ENCODE data around the gene SCAF8. TPM values are rescaled to one million over a fixed set of nuclear protein-coding genes. Genes with fewer than 3 reads are reported as not detected.

Gene SCAF8
- 36.2 and 40.5 TPM in 2 replicates for total RNA-seq

DNA sequence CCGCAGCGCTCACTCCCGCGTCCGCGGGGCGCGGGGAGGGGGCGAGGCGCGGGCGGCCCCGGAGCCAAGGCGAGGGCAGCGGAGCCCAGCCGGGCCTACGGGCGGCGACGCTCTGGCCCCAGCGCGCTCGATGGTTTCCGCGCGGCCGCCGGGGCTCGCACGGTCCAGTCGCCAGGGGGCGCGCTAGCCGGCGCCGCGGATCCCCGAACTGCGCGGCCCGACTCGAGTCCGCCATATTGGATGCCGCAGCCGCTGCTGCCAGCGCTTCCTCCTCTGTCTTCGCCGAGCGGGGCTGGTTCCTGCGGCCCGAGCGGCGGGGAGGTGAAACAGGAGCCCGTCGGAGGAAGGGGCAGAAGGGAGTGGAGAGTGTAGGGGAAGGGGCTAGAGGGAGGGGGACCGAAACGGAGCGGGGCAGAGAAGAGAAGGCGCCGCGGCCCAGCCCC lies at the start of gene SCAF8:
Gene SCAF8, plus strand, starts transcription at position 234 of the 443 bp plus-strand sequence. CDS start 485 bp downstream, outside the sequence.
- Histone ChIP-seq H3K4me1 (ENCODE audit: insufficient read depth, low read length) (peaks cover 24% of the 10 kb centered on the region), H3K27me3 (ENCODE audit: insufficient read depth, low read length) (no peaks in the 10 kb centered on the region), H3K4me3 (ENCODE audit: insufficient read depth, low read length) (peak within 1 kb of the TSS; percentile 96), H3K27ac (ENCODE audit: low read depth, low read length) (peak within 1 kb of the TSS; percentile 87), H3K9me3 (ENCODE audit: low read depth, low read length) (no peaks in the 10 kb centered on the region), H3K79me2 (ENCODE audit: insufficient read depth, low read length) (peaks cover 45% of the 10 kb centered on the region), H4K20me1 (ENCODE audit: insufficient read depth, low read length) (peaks cover 37% of the 10 kb centered on the region), H3K36me3 (ENCODE audit: insufficient read depth, low read length) (peaks cover 7% of the 10 kb centered on the region), H2AFZ (ENCODE audit: low read length) (peak within 1 kb of the TSS; percentile 94), H3K4me2 (ENCODE audit: insufficient read depth, low read length) (peak within 1 kb of the TSS; percentile 99)
- DNase-seq (ENCODE audit: insufficient read length, low spot score, missing footprints) = peak; percentile 95
- TF ChIP-seq, protein P1, sequence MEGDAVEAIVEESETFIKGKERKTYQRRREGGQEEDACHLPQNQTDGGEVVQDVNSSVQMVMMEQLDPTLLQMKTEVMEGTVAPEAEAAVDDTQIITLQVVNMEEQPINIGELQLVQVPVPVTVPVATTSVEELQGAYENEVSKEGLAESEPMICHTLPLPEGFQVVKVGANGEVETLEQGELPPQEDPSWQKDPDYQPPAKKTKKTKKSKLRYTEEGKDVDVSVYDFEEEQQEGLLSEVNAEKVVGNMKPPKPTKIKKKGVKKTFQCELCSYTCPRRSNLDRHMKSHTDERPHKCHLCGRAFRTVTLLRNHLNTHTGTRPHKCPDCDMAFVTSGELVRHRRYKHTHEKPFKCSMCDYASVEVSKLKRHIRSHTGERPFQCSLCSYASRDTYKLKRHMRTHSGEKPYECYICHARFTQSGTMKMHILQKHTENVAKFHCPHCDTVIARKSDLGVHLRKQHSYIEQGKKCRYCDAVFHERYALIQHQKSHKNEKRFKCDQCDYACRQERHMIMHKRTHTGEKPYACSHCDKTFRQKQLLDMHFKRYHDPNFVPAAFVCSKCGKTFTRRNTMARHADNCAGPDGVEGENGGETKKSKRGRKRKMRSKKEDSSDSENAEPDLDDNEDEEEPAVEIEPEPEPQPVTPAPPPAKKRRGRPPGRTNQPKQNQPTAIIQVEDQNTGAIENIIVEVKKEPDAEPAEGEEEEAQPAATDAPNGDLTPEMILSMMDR (IDR thresholded peaks at IDR 0.05; ENCODE audit: extremely low read depth, low read depth, low read length) = peak; percentile 61

DNA sequence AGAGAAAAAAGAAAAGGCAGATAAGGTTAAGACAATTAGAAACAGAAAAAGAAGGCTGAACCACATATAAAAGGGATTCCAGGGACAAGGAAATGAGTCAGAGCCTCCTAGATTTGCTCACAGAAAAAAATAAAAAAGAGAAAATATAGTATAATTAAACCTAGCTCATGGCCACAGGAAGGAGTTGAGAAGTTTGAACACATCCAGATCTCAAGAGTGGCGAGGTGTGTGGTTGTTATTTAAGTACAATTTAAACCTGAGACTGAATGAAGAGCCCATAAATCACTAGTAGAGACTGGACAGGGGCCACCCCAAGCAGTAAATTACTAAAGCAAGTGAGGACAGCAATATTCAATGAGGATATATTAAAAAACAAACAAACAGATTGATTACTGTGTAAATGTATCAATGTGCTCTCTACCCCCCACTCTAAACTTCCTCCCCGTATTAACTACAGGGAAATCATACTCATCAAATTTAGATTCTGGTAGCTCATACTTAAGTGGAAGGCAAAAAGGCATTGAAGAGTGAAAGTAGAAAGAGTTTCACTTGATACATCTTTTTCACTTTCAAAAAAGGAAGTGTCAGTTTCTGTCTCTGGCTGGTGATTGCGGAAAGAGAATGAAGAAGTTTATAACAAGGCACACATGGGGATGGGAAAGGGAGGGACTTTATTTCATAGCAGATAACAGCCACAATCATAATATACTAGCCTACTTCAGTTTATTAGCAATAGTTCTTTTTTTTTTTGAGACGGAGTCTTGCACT lies 49.3 kb upstream of the SCAF8 start:
- Histone ChIP-seq H3K4me3 (ENCODE audit: insufficient read depth, low read length) (peak overlapping the region; percentile 34), H4K20me1 (ENCODE audit: insufficient read depth, low read length) (no peaks in the 10 kb centered on the region), H3K27me3 (ENCODE audit: insufficient read depth, low read length) (no peaks in the 10 kb centered on the region), H3K4me2 (ENCODE audit: insufficient read depth, low read length) (peak overlapping the region; percentile 70), H3K9me3 (ENCODE audit: low read depth, low read length) (no peaks in the 10 kb centered on the region), H2AFZ (ENCODE audit: low read length) (peak overlapping the region; percentile 77), H3K27ac (ENCODE audit: low read depth, low read length) (no peak overlapping the region), H3K36me3 (ENCODE audit: insufficient read depth, low read length) (no peaks in the 10 kb centered on the region), H3K4me1 (ENCODE audit: insufficient read depth, low read length) (peaks cover 6% of the 10 kb centered on the region), H3K79me2 (ENCODE audit: insufficient read depth, low read length) (no peaks in the 10 kb centered on the region)
- DNase-seq (ENCODE audit: insufficient read length, low spot score, missing footprints) = peak; percentile 93
- TF ChIP-seq, protein P1 (IDR thresholded peaks at IDR 0.05; ENCODE audit: extremely low read depth, low read depth, low read length) = no peak

DNA sequence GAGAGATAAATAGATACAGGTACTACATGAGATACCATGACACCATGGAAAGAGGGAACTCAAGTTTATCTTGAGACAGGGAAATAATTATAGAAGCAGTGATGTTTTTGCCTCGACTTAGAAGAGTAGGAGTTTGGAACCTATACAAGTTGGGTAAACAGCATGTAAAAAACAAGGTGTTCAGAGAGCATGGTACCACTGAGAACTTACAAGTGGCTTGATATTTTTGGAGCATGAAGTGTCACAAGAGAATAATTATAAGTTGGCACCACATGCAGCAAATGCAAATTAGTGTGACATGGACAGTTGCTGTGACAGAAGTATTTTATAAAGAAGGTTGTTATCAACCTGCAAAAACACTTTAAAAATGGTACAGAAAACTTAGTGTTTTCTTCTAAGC lies 47.1 kb upstream of the SCAF8 start:
- Histone ChIP-seq H4K20me1 (ENCODE audit: insufficient read depth, low read length) (no peaks in the 10 kb centered on the region), H3K36me3 (ENCODE audit: insufficient read depth, low read length) (no peaks in the 10 kb centered on the region), H3K4me2 (ENCODE audit: insufficient read depth, low read length) (no peak overlapping the region), H3K79me2 (ENCODE audit: insufficient read depth, low read length) (no peaks in the 10 kb centered on the region), H2AFZ (ENCODE audit: low read length) (no peak overlapping the region), H3K9me3 (ENCODE audit: low read depth, low read length) (no peaks in the 10 kb centered on the region), H3K27ac (ENCODE audit: low read depth, low read length) (no peak overlapping the region), H3K27me3 (ENCODE audit: insufficient read depth, low read length) (no peaks in the 10 kb centered on the region), H3K4me3 (ENCODE audit: insufficient read depth, low read length) (no peak overlapping the region), H3K4me1 (ENCODE audit: insufficient read depth, low read length) (peaks cover 6% of the 10 kb centered on the region)
- no peak for DNase-seq (ENCODE audit: insufficient read length, low spot score, missing footprints)
- TF ChIP-seq, protein P1 (IDR thresholded peaks at IDR 0.05; ENCODE audit: extremely low read depth, low read depth, low read length) = no peak

DNA sequence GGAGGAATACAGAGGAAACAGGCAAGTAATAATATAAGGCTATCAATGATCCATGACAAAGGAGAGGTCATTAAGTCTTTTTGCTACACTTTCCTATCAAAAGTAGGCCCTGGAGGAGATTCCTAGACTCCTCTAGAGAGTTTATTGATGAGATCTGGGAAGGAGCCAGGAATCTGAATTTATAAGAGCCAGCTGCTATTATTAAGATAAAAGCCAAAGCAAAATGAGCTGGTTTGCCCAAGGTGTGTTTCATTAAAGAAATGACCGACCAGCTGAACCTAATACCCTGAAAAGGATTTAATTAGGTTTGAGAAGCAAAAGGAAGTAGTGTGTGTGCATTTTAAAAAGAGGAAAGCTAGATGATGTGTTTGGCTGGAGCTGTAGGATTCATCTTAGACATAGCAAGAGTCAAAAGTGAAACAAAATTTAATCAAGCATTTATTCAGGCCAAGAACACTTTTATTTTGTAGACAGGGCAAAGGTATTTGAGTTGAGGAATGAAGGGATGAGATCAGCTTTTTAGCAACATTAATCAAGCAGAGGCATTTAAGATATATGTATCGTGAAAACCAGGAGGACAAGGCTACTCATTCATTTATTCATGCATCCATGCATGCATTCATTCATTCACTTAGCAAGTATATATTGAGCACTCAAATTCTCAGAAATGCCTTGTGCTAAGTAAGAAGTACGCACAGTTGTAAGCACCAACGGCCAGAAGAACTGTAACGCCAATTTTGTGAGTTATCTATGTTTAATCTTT lies 43.5 kb upstream of the SCAF8 start:
- H4K20me1 ChIP-seq (ENCODE audit: insufficient read depth, low read length) = no peaks in the 10 kb centered on the region
- H3K27me3 ChIP-seq (ENCODE audit: insufficient read depth, low read length) = no peaks in the 10 kb centered on the region
- H3K36me3 ChIP-seq (ENCODE audit: insufficient read depth, low read length) = no peaks in the 10 kb centered on the region
- no peak overlapping the region for H3K4me2 ChIP-seq (ENCODE audit: insufficient read depth, low read length)
- no peaks in the 10 kb centered on the region for H3K4me1 ChIP-seq (ENCODE audit: insufficient read depth, low read length)
- no peaks in the 10 kb centered on the region for H3K9me3 ChIP-seq (ENCODE audit: low read depth, low read length)
- DNase-seq (ENCODE audit: insufficient read length, low spot score, missing footprints) = no peak
- TF ChIP-seq, protein P1 (IDR thresholded peaks at IDR 0.05; ENCODE audit: extremely low read depth, low read depth, low read length) = no peak
- H3K27ac ChIP-seq (ENCODE audit: low read depth, low read length) = no peak overlapping the region
- no peak overlapping the region for H3K4me3 ChIP-seq (ENCODE audit: insufficient read depth, low read length)
- H3K79me2 ChIP-seq (ENCODE audit: insufficient read depth, low read length) = no peaks in the 10 kb centered on the region
- peak overlapping the region; percentile 22 for H2AFZ ChIP-seq (ENCODE audit: low read length)
